ENCODE measurements around the gene LASP1.

Gene LASP1, protein sequence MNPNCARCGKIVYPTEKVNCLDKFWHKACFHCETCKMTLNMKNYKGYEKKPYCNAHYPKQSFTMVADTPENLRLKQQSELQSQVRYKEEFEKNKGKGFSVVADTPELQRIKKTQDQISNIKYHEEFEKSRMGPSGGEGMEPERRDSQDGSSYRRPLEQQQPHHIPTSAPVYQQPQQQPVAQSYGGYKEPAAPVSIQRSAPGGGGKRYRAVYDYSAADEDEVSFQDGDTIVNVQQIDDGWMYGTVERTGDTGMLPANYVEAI

DNA sequence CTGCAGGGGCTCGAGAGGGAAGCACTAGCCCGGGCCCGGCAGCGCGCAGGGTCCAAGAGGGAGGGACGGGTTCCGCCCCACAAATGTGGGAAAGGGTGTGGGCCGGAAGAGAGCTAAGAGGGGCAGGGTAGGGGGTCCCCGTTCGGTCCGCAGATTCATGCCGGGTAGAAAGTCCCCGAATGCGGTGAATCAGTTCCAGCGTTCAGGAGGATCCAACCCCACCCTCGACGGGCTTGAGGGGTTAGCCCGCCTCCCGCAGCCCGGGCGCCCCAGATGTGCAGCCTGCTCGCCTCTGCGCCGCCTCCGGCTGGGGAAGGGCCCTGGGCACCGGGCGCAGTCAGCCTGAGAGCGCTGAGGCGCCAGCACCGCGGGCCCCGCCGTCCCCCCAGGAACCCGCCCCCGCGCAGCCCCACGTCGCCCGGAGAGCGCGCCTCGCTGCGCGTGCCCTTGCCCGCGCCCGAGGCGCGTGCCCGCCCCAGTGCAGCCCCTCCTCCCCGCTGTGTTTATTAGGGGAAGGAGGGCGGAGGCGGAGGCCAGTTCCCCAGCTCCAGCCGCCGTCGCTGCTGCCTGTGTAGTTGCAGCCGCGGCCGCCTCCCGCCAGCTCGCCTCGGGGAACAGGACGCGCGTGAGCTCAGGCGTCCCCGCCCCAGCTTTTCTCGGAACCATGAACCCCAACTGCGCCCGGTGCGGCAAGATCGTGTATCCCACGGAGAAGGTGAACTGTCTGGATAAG, at the start of gene LASP1:
Gene LASP1 (plus strand): TSS at position 533 of the 733 bp plus-strand sequence. CDS start 132 bp downstream, at position 665.
- peak within 1 kb of the TSS; percentile 93 for H3K9ac ChIP-seq (ENCODE audit: insufficient read length, low read depth)
- H3K9me3 ChIP-seq (ENCODE audit: insufficient read depth, low read length), result no peaks in the 10 kb centered on the region
- peak within 1 kb of the TSS; percentile 98 for H3K4me3 ChIP-seq (ENCODE audit: insufficient read length, low read depth)
- peaks cover 23% of the 10 kb centered on the region for H3K4me1 ChIP-seq (ENCODE audit: insufficient read depth, insufficient read length)
- H3K36me3 ChIP-seq (ENCODE audit: insufficient read depth, insufficient read length, low read length), result peaks cover 32% of the 10 kb centered on the region
- H3K27me3 ChIP-seq (ENCODE audit: insufficient read depth, insufficient read length), result peaks cover 4% of the 10 kb centered on the region
- no peak for DNase-seq (ENCODE audit: low read depth, low spot score)
- no peak for TF ChIP-seq YY1 (IDR thresholded peaks at IDR 0.05; ENCODE audit: insufficient read depth, insufficient read length)
- TF ChIP-seq ZNF274 (IDR thresholded peaks at IDR 0.05; ENCODE audit: low read depth, low read length), result no peak
- no peak for TF ChIP-seq SUZ12 (IDR thresholded peaks at IDR 0.05; ENCODE audit: extremely low read depth, insufficient read depth, insufficient read length)

- TF ChIP-seq ZNF274 (IDR thresholded peaks at IDR 0.05; ENCODE audit: low read depth, low read length) (no peak), YY1 (IDR thresholded peaks at IDR 0.05; ENCODE audit: insufficient read depth, insufficient read length) (peak; percentile 34)
- H3K9ac ChIP-seq (ENCODE audit: insufficient read length, low read depth), result peak within 1 kb of the TSS; percentile 92
- DNase-seq (ENCODE audit: low read depth, low spot score), result peak; percentile 89
- no peaks in the 10 kb centered on the region for H3K27me3 ChIP-seq (ENCODE audit: insufficient read depth, insufficient read length)
- no peaks in the 10 kb centered on the region for H3K9me3 ChIP-seq (ENCODE audit: insufficient read depth, low read length)
- peaks cover 3% of the 10 kb centered on the region for H3K4me1 ChIP-seq (ENCODE audit: insufficient read depth, insufficient read length)
- H3K36me3 ChIP-seq (ENCODE audit: insufficient read depth, insufficient read length, low read length), result peaks cover 30% of the 10 kb centered on the region
- peak within 1 kb of the TSS; percentile 96 for H3K4me3 ChIP-seq (ENCODE audit: insufficient read length, low read depth)
Measured at GRCh38 chr17:38824899-38825761, 44.7 kb upstream of the LASP1 start, which contains the start of gene CWC25. CWC25 (minus strand) TSS chr17:38825321; CDS start chr17:38825183, 138 bp downstream.

GRCh38 chr17:38825762-38826247, 44.1 kb upstream of the LASP1 start:
- Histone ChIP-seq H3K27me3 (ENCODE audit: insufficient read depth, insufficient read length) (no peaks in the 10 kb centered on the region), H3K36me3 (ENCODE audit: insufficient read depth, insufficient read length, low read length) (peaks cover 23% of the 10 kb centered on the region), H3K4me3 (ENCODE audit: insufficient read length, low read depth) (peak overlapping the region; percentile 96), H3K4me1 (ENCODE audit: insufficient read depth, insufficient read length) (peaks cover 3% of the 10 kb centered on the region), H3K9me3 (ENCODE audit: insufficient read depth, low read length) (no peaks in the 10 kb centered on the region), H3K9ac (ENCODE audit: insufficient read length, low read depth) (peak overlapping the region; percentile 92)
- TF ChIP-seq YY1 (IDR thresholded peaks at IDR 0.05; ENCODE audit: insufficient read depth, insufficient read length) (no peak), SUZ12 (IDR thresholded peaks at IDR 0.05; ENCODE audit: extremely low read depth, insufficient read depth, insufficient read length) (no peak), ZNF274 (IDR thresholded peaks at IDR 0.05; ENCODE audit: low read depth, low read length) (no peak)
- no peak for DNase-seq (ENCODE audit: low read depth, low spot score)

GRCh38 chr17:38844261-38844757, 25.5 kb upstream of the LASP1 start:
- Histone ChIP-seq H3K27me3 (ENCODE audit: insufficient read depth, insufficient read length) (no peaks in the 10 kb centered on the region), H3K9me3 (ENCODE audit: insufficient read depth, low read length) (no peaks in the 10 kb centered on the region), H3K9ac (ENCODE audit: insufficient read length, low read depth) (no peak overlapping the region), H3K36me3 (ENCODE audit: insufficient read depth, insufficient read length, low read length) (peaks cover 29% of the 10 kb centered on the region), H3K4me3 (ENCODE audit: insufficient read length, low read depth) (no peak overlapping the region), H3K4me1 (ENCODE audit: insufficient read depth, insufficient read length) (peaks cover 6% of the 10 kb centered on the region)
- TF ChIP-seq ZNF274 (IDR thresholded peaks at IDR 0.05; ENCODE audit: low read depth, low read length) (no peak), SUZ12 (IDR thresholded peaks at IDR 0.05; ENCODE audit: extremely low read depth, insufficient read depth, insufficient read length) (no peak), YY1 (IDR thresholded peaks at IDR 0.05; ENCODE audit: insufficient read depth, insufficient read length) (no peak)
- DNase-seq (ENCODE audit: low read depth, low spot score), result no peak

GRCh38 chr17:38848557-38848891, 21.3 kb upstream of the LASP1 start:
- Histone ChIP-seq H3K9ac (ENCODE audit: insufficient read length, low read depth) (no peak overlapping the region), H3K36me3 (ENCODE audit: insufficient read depth, insufficient read length, low read length) (peaks cover 69% of the 10 kb centered on the region), H3K27me3 (ENCODE audit: insufficient read depth, insufficient read length) (no peaks in the 10 kb centered on the region), H3K4me1 (ENCODE audit: insufficient read depth, insufficient read length) (peaks cover 2% of the 10 kb centered on the region), H3K4me3 (ENCODE audit: insufficient read length, low read depth) (no peak overlapping the region), H3K9me3 (ENCODE audit: insufficient read depth, low read length) (no peaks in the 10 kb centered on the region)
- DNase-seq (ENCODE audit: low read depth, low spot score), result no peak
- TF ChIP-seq ZNF274 (IDR thresholded peaks at IDR 0.05; ENCODE audit: low read depth, low read length), result no peak
- TF ChIP-seq SUZ12 (IDR thresholded peaks at IDR 0.05; ENCODE audit: extremely low read depth, insufficient read depth, insufficient read length), result no peak
- no peak for TF ChIP-seq YY1 (IDR thresholded peaks at IDR 0.05; ENCODE audit: insufficient read depth, insufficient read length)

- DNase-seq (ENCODE audit: low read depth, low spot score), result no peak
- no peak overlapping the region for H3K4me3 ChIP-seq (ENCODE audit: insufficient read length, low read depth)
Measured at GRCh38 chr17:38848939-38849605, 20.8 kb upstream of the LASP1 start.

More at GRCh38 chr17:38848939-38849605, 20.8 kb upstream of the LASP1 start:
- Histone ChIP-seq H3K9ac (ENCODE audit: insufficient read length, low read depth) (no peak overlapping the region), H3K36me3 (ENCODE audit: insufficient read depth, insufficient read length, low read length) (peaks cover 69% of the 10 kb centered on the region), H3K4me1 (ENCODE audit: insufficient read depth, insufficient read length) (peaks cover 2% of the 10 kb centered on the region), H3K27me3 (ENCODE audit: insufficient read depth, insufficient read length) (no peaks in the 10 kb centered on the region), H3K9me3 (ENCODE audit: insufficient read depth, low read length) (no peaks in the 10 kb centered on the region)
- no peak for TF ChIP-seq SUZ12 (IDR thresholded peaks at IDR 0.05; ENCODE audit: extremely low read depth, insufficient read depth, insufficient read length)
- no peak for TF ChIP-seq ZNF274 (IDR thresholded peaks at IDR 0.05; ENCODE audit: low read depth, low read length)
- no peak for TF ChIP-seq YY1 (IDR thresholded peaks at IDR 0.05; ENCODE audit: insufficient read depth, insufficient read length)

All from NT2/D1 (cell line).